Measurements from ENCODE around the gene NFYC. TPM values are rescaled to one million over a fixed set of nuclear protein-coding genes. Genes with fewer than 3 reads are reported as not detected.

The NFYC gene
- total RNA-seq, 1 experiment from 2014 or later, result 63.3 TPM

- TF ChIP-seq TCF7L2 (IDR thresholded peaks at IDR 0.05; ENCODE audit: borderline replicate concordance, extremely low read depth, insufficient read depth, insufficient read length), result no peak
- TF ChIP-seq, protein P1, sequence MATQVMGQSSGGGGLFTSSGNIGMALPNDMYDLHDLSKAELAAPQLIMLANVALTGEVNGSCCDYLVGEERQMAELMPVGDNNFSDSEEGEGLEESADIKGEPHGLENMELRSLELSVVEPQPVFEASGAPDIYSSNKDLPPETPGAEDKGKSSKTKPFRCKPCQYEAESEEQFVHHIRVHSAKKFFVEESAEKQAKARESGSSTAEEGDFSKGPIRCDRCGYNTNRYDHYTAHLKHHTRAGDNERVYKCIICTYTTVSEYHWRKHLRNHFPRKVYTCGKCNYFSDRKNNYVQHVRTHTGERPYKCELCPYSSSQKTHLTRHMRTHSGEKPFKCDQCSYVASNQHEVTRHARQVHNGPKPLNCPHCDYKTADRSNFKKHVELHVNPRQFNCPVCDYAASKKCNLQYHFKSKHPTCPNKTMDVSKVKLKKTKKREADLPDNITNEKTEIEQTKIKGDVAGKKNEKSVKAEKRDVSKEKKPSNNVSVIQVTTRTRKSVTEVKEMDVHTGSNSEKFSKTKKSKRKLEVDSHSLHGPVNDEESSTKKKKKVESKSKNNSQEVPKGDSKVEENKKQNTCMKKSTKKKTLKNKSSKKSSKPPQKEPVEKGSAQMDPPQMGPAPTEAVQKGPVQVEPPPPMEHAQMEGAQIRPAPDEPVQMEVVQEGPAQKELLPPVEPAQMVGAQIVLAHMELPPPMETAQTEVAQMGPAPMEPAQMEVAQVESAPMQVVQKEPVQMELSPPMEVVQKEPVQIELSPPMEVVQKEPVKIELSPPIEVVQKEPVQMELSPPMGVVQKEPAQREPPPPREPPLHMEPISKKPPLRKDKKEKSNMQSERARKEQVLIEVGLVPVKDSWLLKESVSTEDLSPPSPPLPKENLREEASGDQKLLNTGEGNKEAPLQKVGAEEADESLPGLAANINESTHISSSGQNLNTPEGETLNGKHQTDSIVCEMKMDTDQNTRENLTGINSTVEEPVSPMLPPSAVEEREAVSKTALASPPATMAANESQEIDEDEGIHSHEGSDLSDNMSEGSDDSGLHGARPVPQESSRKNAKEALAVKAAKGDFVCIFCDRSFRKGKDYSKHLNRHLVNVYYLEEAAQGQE (IDR thresholded peaks at IDR 0.05; ENCODE audit: low read depth), result no peak
- no peak for TF ChIP-seq POLR2A (IDR thresholded peaks at IDR 0.05; ENCODE audit: borderline replicate concordance, extremely low read depth, insufficient read depth, insufficient read length)
- no peak for TF ChIP-seq ZBTB33 (IDR thresholded peaks at IDR 0.05; ENCODE audit: extremely low read depth, insufficient replicate concordance, low read length)
- TF ChIP-seq EZH2phosphoT487 (IDR thresholded peaks at IDR 0.05; ENCODE audit: borderline replicate concordance), result no peak
- TF ChIP-seq POLR2AphosphoS5 (IDR thresholded peaks at IDR 0.05; ENCODE audit: low read depth, low read length), result no peak
- ChIA-PET RAD21 (ENCODE audit: low non-redundant PET in 1 of 2, low total read pairs in 2 of 2, uncharacterized antibody in 2 of 2, unreplicated experiment in 2 of 2) (no interaction called here), POLR2A (no interaction called here), CTCF (no interaction called here)
- Histone ChIP-seq H3K27ac (ENCODE audit: low read depth, low read length) (no peak overlapping the region), H3K9ac (ENCODE audit: low read length) (no peak overlapping the region), H3K36me3 (ENCODE audit: control insufficient read depth in 1 of 2, insufficient read depth in 2 of 2, low read length in 2 of 2) (peaks cover 15 to 17% of the 10 kb centered on the region in 2 experiments), H4K20me1 (ENCODE audit: insufficient read depth) (no peaks in the 10 kb centered on the region), H3K4me2 (ENCODE audit: low read length) (no peak overlapping the region), H3K79me2 (ENCODE audit: insufficient read depth, low read length) (no peaks in the 10 kb centered on the region; the same call in 1 of the 2 replicates), H3K9me3 (ENCODE audit: control insufficient read depth in 1 of 2, insufficient read depth in 1 of 2, low read depth in 1 of 2, low read length in 2 of 2) (no peaks in the 10 kb centered on the region), H2AFZ (ENCODE audit: low read depth, low read length, poor library complexity, severe bottlenecking) (no peak overlapping the region), H3K9me2 (ENCODE audit: insufficient read depth) (no peaks in the 10 kb centered on the region), H3K27me3 (ENCODE audit: insufficient read depth, low read length) (no peaks in the 10 kb centered on the region), H3K4me3 (replicated peaks in 1 of 2; ENCODE audit: low read depth in 1 of 2, low read length in 2 of 2) (no peak overlapping the region), H3K4me1 (ENCODE audit: control insufficient read depth in 1 of 2, insufficient read depth in 2 of 2, low read length in 2 of 2) (peaks cover 4% of the 10 kb centered on the region in 2 experiments; a peak in 2 of 4 replicates)
- no peak for DNase-seq (ENCODE audit: low read depth, low spot score)
- TSS peak; percentile 2 for BruUV-seq (replicated peaks)
- no peak for ATAC-seq
- intact Hi-C loops (cut with micrococcal nuclease), result no loop called here
Observed at GRCh38 chr1:40750451-40750908, 59.0 kb downstream of the NFYC start.
